K562 (cell line): Measurements from ENCODE around the gene METTL6. TPM values are rescaled to one million over a fixed set of nuclear protein-coding genes. Genes with fewer than 3 reads are reported as not detected.

Experiments used
- DDX20 ChIP-seq: fragments of 450-650 bp; IDR thresholded peaks from 2 replicates; pipeline ENCODE4 v1.6.1; 2016; ENCODE audit warnings: missing genetic modification characterization, low read depth, mild to moderate bottlenecking, missing compliant biosample characterization, moderate library complexity
- ELF2 ChIP-seq: fragments of 250-450 bp; sonication (Bioruptor Pico); IDR thresholded peaks from 2 replicates; pipeline ENCODE4 v1.5.0; 2021; ENCODE audit warnings: mild to moderate bottlenecking
- ELF4 ChIP-seq: fragments of 450-650 bp; formaldehyde crosslinking; IDR thresholded peaks from 2 replicates; pipeline ENCODE4 v1.4.0; 2022; ENCODE audit warnings: missing genetic modification characterization
- IFI16 ChIP-seq: fragments of 250-450 bp; sonication (Bioruptor Pico); IDR thresholded peaks from 2 replicates; pipeline ENCODE4 v2.1.2; 2022; ENCODE audit warnings: mild to moderate bottlenecking, inconsistent platforms
- PBX2 ChIP-seq, 2 experiments: IDR thresholded peaks in 1 of 2; conservative IDR thresholded peaks in 1 of 2; 2 replicates each; pipeline ENCODE4 v1.6.1; 2016; ENCODE audit warnings: low read depth in 2 of 2, mild to moderate bottlenecking in 1 of 2, missing compliant biosample characterization in 1 of 2, missing genetic modification characterization in 1 of 2, moderate library complexity in 1 of 2
- SRSF1 ChIP-seq: fragments of 200-400 bp; formaldehyde crosslinking; IDR thresholded peaks from 2 replicates; pipeline ENCODE4 v1.6.1; 2017; ENCODE audit warnings: mild to moderate bottlenecking, low read depth, low read length, moderate library complexity
- TCFL5 ChIP-seq: fragments of 250-450 bp; sonication (Bioruptor Pico); conservative IDR thresholded peaks from 2 replicates; pipeline ENCODE4 v1.6.1; 2021; ENCODE audit warnings: mild to moderate bottlenecking, moderate library complexity, matching md5 sums
- TSHZ1 ChIP-seq: fragments of 250-450 bp; sonication (Bioruptor Pico); IDR thresholded peaks from 2 replicates; pipeline ENCODE4 v1.4.0; 2020; ENCODE audit warnings: mild to moderate bottlenecking, moderate library complexity
- ZBTB9 ChIP-seq: fragments of 450-650 bp; formaldehyde crosslinking; IDR thresholded peaks from 2 replicates; pipeline ENCODE4 v1.4.0; 2020; ENCODE audit warnings: mild to moderate bottlenecking, moderate library complexity
- ZNF175 ChIP-seq: fragments of 200-800 bp; sonication (Bioruptor generic); IDR thresholded peaks from 2 replicates; pipeline ENCODE4 v1.6.1; 2016; ENCODE audit warnings: low read depth, mild to moderate bottlenecking, missing genetic modification characterization, missing compliant biosample characterization
- ZNF184 ChIP-seq: sonication (generic); formaldehyde crosslinking; IDR thresholded peaks from 2 replicates; pipeline ENCODE4 v1.5.0; 2020; ENCODE audit warnings: missing genetic modification reagents
- polyA plus RNA-seq, 8 experiments: library from polyadenylated mRNA; depleted of rRNA in 4 of 8; stranded (reverse) in 5 of 8; unstranded in 3 of 8; fragments of >200 nt; fragmentation: Nextera tagmentation in 2 of 8; fragmentation: Illumina TruSeq in 1 of 8; extraction: Ambion mirVana in 2 of 8; extraction: Trizol in 1 of 8; gene quantifications; 2 replicates each; pipeline versions ENCODE4 v1.2.1 to v1.2.3, GENCODE V29; 2011 to 2014; ENCODE audit warnings: inconsistent platforms in 1 of 8, missing spikeins in 1 of 8
- total RNA-seq, 7 experiments: library from RNA; depleted of rRNA in 6 of 7; stranded (reverse); fragments of >200 nt in 6 of 7; fragmentation: Illumina TruSeq in 2 of 7; extraction: Trizol in 2 of 7; gene quantifications; 2 replicates each; pipeline versions ENCODE4 v1.2.1 to v1.2.3, GENCODE V29; 2011 to 2021; ENCODE audit warnings: low replicate concordance in 1 of 7
- TF ChIP-seq, protein P1 (sequence below): fragments of 250-450 bp; sonication (Bioruptor Pico); IDR thresholded peaks from 2 replicates; pipeline ENCODE4 v1.5.0; 2020; ENCODE audit warnings: mild to moderate bottlenecking

Gene METTL6
- total and polyA plus RNA-seq, 9 of the 15 experiments (the other 6 are each of a cell fraction or from before 2014, with no cell fraction given): 18.8 to 61.5 (median 33.9) TPM

DNA sequence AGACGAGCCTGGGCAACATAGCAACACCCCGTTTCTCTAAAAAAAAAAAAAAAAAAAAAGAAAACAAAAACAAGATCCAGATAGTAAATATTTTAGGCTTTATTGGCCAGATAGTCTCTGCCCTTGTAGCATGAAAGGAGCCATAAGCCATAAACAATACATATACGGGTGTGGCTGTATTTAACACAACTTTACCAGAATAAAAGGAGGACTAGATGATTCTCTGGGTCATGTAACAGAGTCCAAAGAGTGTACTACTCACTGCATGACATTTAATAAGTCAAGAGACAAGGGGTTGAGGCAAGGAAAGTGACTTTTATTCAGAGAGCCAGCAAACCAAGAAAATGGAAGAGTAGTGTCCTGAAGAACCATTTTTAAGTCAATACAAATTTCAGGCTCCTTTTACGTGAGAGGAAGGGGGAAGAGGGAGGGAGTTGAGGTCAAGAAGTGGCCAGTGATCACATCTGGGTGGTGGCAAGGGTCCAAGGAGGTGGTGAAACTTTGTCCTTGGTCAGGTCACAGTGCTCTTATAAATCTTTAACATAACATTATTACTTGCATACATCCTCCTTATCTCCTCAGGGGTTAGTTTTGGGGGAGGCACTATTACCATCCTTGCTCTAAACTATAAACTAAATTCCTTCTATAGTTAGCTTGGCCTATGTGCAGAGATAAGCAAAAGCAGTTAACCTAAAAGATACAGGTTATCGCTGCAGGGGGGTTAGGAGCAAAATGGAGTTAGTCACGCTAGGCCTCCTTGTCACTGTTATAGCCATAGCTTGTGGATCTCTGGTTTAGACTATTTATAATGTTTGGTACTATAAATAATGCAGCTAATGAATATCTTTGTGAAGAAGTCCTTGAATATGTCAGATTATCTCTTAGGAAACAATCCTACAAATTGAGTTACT, 46.1 kb downstream of the METTL6 start (continued):
- peak; percentile 85 for TF ChIP-seq DDX20 (tag)
- TF ChIP-seq TCFL5: peak; percentile 89
- peak; percentile 84 for TF ChIP-seq IFI16 (CRISPR knock-in tag)
- TF ChIP-seq ELF2 (CRISPR knock-in tag): 0 out of 2 replicates have a peak, but pooled peaks have one; percentile 58
- TF ChIP-seq ELF4 (CRISPR knock-in tag): peak; percentile 16; the same call in 1 of the 2 replicates
- TF ChIP-seq SRSF1: no peak
- TF ChIP-seq PBX2 (CRISPR knock-in tag; IDR thresholded peaks at IDR 0.05; ENCODE audit: low read depth): no peak
- peak; percentile 37; the same call in 1 of the 2 replicates for TF ChIP-seq PBX2 (tag; conservative IDR thresholded peaks at IDR 0.05; ENCODE audit: low read depth)
- peak; percentile 93 for TF ChIP-seq ZNF175 (CRISPR knock-in tag)
- peak; percentile 77 for TF ChIP-seq TSHZ1 (CRISPR knock-in tag)
- TF ChIP-seq ZBTB9 (CRISPR knock-in tag): peak; percentile 93
- TF ChIP-seq ZNF184 (CRISPR knock-in tag): no peak
- TF ChIP-seq, protein P1, sequence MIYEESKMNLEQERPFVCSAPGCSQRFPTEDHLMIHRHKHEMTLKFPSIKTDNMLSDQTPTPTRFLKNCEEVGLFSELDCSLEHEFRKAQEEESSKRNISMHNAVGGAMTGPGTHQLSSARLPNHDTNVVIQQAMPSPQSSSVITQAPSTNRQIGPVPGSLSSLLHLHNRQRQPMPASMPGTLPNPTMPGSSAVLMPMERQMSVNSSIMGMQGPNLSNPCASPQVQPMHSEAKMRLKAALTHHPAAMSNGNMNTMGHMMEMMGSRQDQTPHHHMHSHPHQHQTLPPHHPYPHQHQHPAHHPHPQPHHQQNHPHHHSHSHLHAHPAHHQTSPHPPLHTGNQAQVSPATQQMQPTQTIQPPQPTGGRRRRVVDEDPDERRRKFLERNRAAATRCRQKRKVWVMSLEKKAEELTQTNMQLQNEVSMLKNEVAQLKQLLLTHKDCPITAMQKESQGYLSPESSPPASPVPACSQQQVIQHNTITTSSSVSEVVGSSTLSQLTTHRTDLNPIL (CRISPR knock-in tag): 0 out of 2 replicates have a peak, but pooled peaks have one; percentile 39
